Lung (tissue), 12 donors: ENCODE measurements around the gene PNPLA1. TPM values are rescaled to one million over a fixed set of nuclear protein-coding genes. Genes with fewer than 3 reads are reported as not detected.

Source experiments
- ATAC-seq: fragments of 200-7000 bp; cut with Tn5 transposase; one replicate; pipeline ENCODE4 v1.9.1; 2020; ENCODE audit warnings: moderate number of reproducible peaks; ENCODE audit not compliant: insufficient read depth, low FRiP score
- DNase-seq, 3 donors: peaks; one replicate each; pipeline ENCODE4 v3.0.0-alpha.2; 2013 to 2017
- H3K27ac ChIP-seq, 2 donors: one replicate each; pipeline ENCODE4 v1.5.1; 2013; ENCODE audit warnings: mild to moderate bottlenecking in 2 of 2, moderate library complexity in 2 of 2, control low read depth in 1 of 2, inconsistent platforms in 1 of 2, low read depth in 1 of 2, low read length in 1 of 2
- H3K27me3 ChIP-seq, 3 donors: one replicate each; pipeline ENCODE4 v1.5.1; 2013; ENCODE audit warnings: low read length in 2 of 3; ENCODE audit not compliant: control insufficient read depth in 3 of 3, insufficient read depth in 3 of 3
- H3K36me3 ChIP-seq, 4 donors: one replicate each; pipeline ENCODE4 v1.5.1; 2013; ENCODE audit warnings: low read length in 4 of 4, mild to moderate bottlenecking in 1 of 4, moderate library complexity in 1 of 4; ENCODE audit not compliant: control insufficient read depth in 4 of 4, insufficient read depth in 4 of 4
- H3K4me1 ChIP-seq, 5 donors: one replicate each; pipeline ENCODE4 v1.5.1; 2013; ENCODE audit warnings: low read length in 5 of 5, mild to moderate bottlenecking in 2 of 5, moderate library complexity in 1 of 5; ENCODE audit not compliant: control insufficient read depth in 5 of 5, insufficient read depth in 5 of 5
- H3K4me3 ChIP-seq: one replicate; pipeline ENCODE4 v1.5.1; 2013; ENCODE audit warnings: mild to moderate bottlenecking, control low read depth, moderate library complexity
- H3K9ac ChIP-seq, 2 donors: one replicate each; pipeline ENCODE4 v1.5.1; 2013; ENCODE audit warnings: low read length in 2 of 2, control low read depth in 1 of 2; ENCODE audit not compliant: insufficient read depth in 1 of 2
- H3K9me3 ChIP-seq, 4 donors: one replicate each; pipeline ENCODE4 v1.5.1; 2013; ENCODE audit warnings: low read length in 3 of 4, mild to moderate bottlenecking in 1 of 4, moderate library complexity in 1 of 4; ENCODE audit not compliant: control insufficient read depth in 4 of 4, insufficient read depth in 3 of 4
- WGBS, 2 donors: extraction: QIAGEN DNeasy Blood & Tissue Kit; methylation state at CpG; one replicate each; pipeline ENCODE4 v1.1.7; 2013; 5-methylcytosine and 5-hydroxymethylcytosine counted together
- polyA plus RNA-seq, 2 donors: library from polyadenylated mRNA; stranded (reverse); fragments of 200-250 nt; gene quantifications; one replicate each; pipeline ENCODE4 v1.2.1, GENCODE V29; 2013
- total RNA-seq, 2 donors: library from RNA; depleted of rRNA in 1 of 2; stranded (reverse); fragments of >200 nt in 1 of 2; gene quantifications; one replicate each; pipeline ENCODE4 v1.2.1, GENCODE V29; 2014 to 2021
- TF ChIP-seq, protein P1 (sequence below): IDR thresholded peaks from 2 replicates; pipeline ENCODE4 v1.5.1; 2012; ENCODE audit warnings: mild to moderate bottlenecking; ENCODE audit errors: control extremely low read depth, extremely low read depth
- donor health status: control.
- donor health status: control.
- donor health status: Bipolar disorder and iron deficiency.
- donor health status: healthy.
- donor health status: DM: yes; HTN: yes; CAD: no.

Gene PNPLA1
- total and polyA plus RNA-seq, 4 donors, result 0.06 to 5.6 (median 0.89) TPM

- Histone ChIP-seq H3K36me3 (no peaks in the 10 kb centered on the region), H3K9ac (no peak overlapping the region), H3K27ac (no peak overlapping the region), H3K27me3 (peaks cover 0 to 26% (median 3%) of the 10 kb centered on the region in 3 donors), H3K9me3 (no peaks in the 10 kb centered on the region), H3K4me3 (no peak overlapping the region), H3K4me1 (peaks cover 0 to 3% (median 0%) of the 10 kb centered on the region in 5 donors)
- DNase-seq (no peak), ATAC-seq (no peak)
- 64 to 87% methylated on average over 5 of the region's 5 CpGs for WGBS, 2 donors
- TF ChIP-seq, protein P1, sequence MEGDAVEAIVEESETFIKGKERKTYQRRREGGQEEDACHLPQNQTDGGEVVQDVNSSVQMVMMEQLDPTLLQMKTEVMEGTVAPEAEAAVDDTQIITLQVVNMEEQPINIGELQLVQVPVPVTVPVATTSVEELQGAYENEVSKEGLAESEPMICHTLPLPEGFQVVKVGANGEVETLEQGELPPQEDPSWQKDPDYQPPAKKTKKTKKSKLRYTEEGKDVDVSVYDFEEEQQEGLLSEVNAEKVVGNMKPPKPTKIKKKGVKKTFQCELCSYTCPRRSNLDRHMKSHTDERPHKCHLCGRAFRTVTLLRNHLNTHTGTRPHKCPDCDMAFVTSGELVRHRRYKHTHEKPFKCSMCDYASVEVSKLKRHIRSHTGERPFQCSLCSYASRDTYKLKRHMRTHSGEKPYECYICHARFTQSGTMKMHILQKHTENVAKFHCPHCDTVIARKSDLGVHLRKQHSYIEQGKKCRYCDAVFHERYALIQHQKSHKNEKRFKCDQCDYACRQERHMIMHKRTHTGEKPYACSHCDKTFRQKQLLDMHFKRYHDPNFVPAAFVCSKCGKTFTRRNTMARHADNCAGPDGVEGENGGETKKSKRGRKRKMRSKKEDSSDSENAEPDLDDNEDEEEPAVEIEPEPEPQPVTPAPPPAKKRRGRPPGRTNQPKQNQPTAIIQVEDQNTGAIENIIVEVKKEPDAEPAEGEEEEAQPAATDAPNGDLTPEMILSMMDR, result no peak
Measured at GRCh38 chr6:36343109-36343680, 73.3 kb downstream of the PNPLA1 start.

GRCh38 chr6:36345681-36346466, 76.0 kb downstream of the PNPLA1 start:
- 89 to 92% methylated on average over 13 of the region's 13 CpGs for WGBS, 2 donors

GRCh38 chr6:36346486-36347273, 76.8 kb downstream of the PNPLA1 start:
- Histone ChIP-seq H3K9me3 (no peaks in the 10 kb centered on the region), H3K9ac (no peak overlapping the region), H3K27ac (no peak overlapping the region), H3K27me3 (peaks cover 0 to 2% (median 2%) of the 10 kb centered on the region in 3 donors), H3K4me1 (peaks cover 0 to 13% (median 7%) of the 10 kb centered on the region in 5 donors), H3K36me3 (no peaks in the 10 kb centered on the region), H3K4me3 (no peak overlapping the region)
- TF ChIP-seq, protein P1, result no peak
- DNase-seq (peak in 2 of 3 donors; percentile 28 to 45), ATAC-seq (no peak)
- WGBS, 2 donors, result 92 to 94% methylated on average over 20 of the region's 20 CpGs

More at GRCh38 chr6:36345681-36346466, 76.0 kb downstream of the PNPLA1 start:
- DNase-seq (no peak), ATAC-seq (no peak)
- peaks cover 0 to 7% (median 4%) of the 10 kb centered on the region in 5 donors for H3K4me1 ChIP-seq
- TF ChIP-seq, protein P1, result no peak
- H3K4me3 ChIP-seq, result no peak overlapping the region
- H3K9me3 ChIP-seq, result no peaks in the 10 kb centered on the region
- H3K9ac ChIP-seq, result no peak overlapping the region
- no peaks in the 10 kb centered on the region for H3K36me3 ChIP-seq
- H3K27ac ChIP-seq, result no peak overlapping the region
- peaks cover 0 to 3% (median 3%) of the 10 kb centered on the region in 3 donors for H3K27me3 ChIP-seq
